ENCODE results near the gene ACACA.
A peak's percentile ranks its signal among the peaks of the same experiment; 100 is the strongest.
"Not testable (repeated sequence)": the region's sequence is repeated elsewhere in the genome, so short reads cannot be mapped to it uniquely, and the experiment has no call there.

ACACA gene

GRCh38 chr17:37413875-37414519 lies 7.4 kb upstream of the ACACA start:
- no peak overlapping the region for H3K4me3 ChIP-seq (replicated peaks; ENCODE audit: low read depth, low read length)
- no peak for DNase-seq (ENCODE audit: extremely low read depth, low read depth)
- TF ChIP-seq, protein P1, sequence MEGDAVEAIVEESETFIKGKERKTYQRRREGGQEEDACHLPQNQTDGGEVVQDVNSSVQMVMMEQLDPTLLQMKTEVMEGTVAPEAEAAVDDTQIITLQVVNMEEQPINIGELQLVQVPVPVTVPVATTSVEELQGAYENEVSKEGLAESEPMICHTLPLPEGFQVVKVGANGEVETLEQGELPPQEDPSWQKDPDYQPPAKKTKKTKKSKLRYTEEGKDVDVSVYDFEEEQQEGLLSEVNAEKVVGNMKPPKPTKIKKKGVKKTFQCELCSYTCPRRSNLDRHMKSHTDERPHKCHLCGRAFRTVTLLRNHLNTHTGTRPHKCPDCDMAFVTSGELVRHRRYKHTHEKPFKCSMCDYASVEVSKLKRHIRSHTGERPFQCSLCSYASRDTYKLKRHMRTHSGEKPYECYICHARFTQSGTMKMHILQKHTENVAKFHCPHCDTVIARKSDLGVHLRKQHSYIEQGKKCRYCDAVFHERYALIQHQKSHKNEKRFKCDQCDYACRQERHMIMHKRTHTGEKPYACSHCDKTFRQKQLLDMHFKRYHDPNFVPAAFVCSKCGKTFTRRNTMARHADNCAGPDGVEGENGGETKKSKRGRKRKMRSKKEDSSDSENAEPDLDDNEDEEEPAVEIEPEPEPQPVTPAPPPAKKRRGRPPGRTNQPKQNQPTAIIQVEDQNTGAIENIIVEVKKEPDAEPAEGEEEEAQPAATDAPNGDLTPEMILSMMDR (IDR thresholded peaks at IDR 0.05; ENCODE audit: low read depth, low read length, missing control alignments): peak; percentile 16

- DNase-seq (ENCODE audit: extremely low read depth, low read depth): no peak
- no peak overlapping the region for H3K4me3 ChIP-seq (replicated peaks; ENCODE audit: low read depth, low read length)
- TF ChIP-seq, protein P1 (IDR thresholded peaks at IDR 0.05; ENCODE audit: low read depth, low read length, missing control alignments): no peak
Observed at GRCh38 chr17:37410357-37410756, 3.7 kb upstream of the ACACA start.

DNA sequence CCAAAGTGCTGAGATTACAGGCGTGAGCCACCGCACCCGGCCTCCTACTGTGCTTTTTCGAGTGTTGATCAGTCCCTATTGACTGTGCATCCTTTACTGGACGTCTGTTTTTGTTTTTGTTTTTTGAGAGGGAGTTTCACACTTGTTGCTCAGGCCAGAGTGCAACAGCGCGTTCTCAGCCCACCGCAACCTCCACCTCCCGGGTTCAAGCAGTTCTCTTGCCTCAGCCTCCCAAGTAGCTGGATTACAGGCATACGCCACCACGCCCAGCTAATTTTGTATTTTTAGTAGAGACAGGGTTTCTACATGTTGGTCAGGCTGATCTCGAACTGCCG lies 1.5 kb upstream of the ACACA start:
- DNase-seq (ENCODE audit: extremely low read depth, low read depth); H3K4me3 ChIP-seq (replicated peaks; ENCODE audit: low read depth, low read length): not testable (repeated sequence)

DNA sequence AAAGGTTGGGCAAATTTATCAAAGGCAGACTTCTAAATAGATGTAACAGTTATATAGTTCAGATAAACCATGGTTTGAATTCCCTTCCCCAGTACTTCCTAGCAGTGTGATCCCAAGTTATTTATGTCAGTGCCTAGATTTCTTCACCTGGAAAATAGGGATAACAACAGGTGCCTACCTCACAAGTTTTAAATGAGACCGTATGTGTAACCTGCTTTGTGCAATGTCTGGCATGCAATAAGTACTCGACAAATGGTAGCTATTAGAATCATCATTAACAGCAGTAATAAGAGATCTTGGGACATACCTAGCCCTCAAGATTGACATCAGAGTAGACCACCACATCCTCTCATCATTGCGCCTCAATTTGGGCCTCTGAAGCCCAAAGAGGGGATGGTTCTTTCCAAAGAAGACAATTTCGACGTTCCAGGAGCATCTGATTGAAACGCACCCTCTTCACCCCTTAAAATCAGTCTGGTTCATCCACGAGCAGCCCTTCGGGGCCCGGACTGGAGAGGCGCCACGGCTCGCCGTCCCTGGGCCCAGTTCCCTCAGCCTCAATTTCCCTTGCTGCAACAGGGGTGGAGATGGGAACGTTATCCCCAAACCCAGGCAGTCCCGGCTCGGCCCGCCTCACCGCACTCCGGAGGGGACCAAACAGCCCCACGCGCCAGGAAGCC lies 541 bp downstream of the ACACA start:
- peak overlapping the region; percentile 88 for H3K4me3 ChIP-seq (replicated peaks; ENCODE audit: low read depth, low read length)
- TF ChIP-seq, protein P1 (IDR thresholded peaks at IDR 0.05; ENCODE audit: low read depth, low read length, missing control alignments): no peak
- no peak for DNase-seq (ENCODE audit: extremely low read depth, low read depth)

DNA sequence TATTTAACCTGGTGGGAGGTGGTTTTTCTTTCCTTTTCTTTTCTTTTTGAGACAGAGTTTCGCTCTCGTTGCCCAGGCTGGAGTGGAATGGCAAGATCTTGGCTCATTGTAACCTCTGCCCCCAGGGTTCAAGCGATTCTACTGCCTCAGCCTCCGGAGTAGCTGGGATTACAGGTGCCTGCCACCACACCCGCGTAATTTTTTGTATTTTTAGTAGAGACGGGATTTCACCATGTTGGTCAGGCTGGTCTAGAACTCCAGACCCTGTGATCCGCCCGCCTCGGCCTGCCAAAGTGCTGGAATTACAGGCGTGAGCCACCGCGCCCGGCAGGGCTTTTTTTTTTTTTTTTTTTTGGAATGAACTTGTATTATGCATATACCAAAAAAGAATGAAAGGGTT lies 1.1 kb downstream of the ACACA start:
- H3K4me3 ChIP-seq (replicated peaks; ENCODE audit: low read depth, low read length): peak overlapping the region; percentile 88
- not testable (repeated sequence) for DNase-seq (ENCODE audit: extremely low read depth, low read depth)

- DNase-seq (ENCODE audit: extremely low read depth, low read depth): no peak
- TF ChIP-seq, protein P1 (IDR thresholded peaks at IDR 0.05; ENCODE audit: low read depth, low read length, missing control alignments): no peak
- no peak overlapping the region for H3K4me3 ChIP-seq (replicated peaks; ENCODE audit: low read depth, low read length)
Observed at GRCh38 chr17:37400505-37400904, 6.1 kb downstream of the ACACA start.

DNA sequence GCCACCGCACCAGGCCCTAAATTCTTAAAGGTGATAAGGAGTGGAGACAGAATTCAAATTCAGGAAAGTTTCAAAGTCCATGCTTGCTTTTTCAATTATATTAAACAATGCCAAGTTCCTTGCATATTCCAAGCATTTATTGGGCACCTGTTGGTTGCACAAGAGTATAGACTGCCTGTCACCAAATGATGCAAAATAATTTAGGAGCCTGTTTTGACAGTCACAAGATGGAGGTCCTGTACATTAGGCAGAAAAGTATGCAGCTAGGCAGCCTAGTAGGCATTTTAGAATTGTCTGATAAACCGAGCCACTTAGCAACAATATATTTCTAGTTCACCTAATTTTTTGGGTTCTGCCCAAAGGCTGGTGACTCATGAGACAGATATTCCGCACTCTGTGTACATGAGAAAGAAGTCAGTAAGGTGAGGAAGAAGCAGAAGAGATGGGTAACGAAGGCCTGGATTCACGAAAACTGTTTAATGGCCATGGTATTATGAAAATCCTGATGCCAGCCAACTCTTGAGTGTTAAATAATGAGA lies 7.3 kb downstream of the ACACA start:
- H3K4me3 ChIP-seq (replicated peaks; ENCODE audit: low read depth, low read length): no peak overlapping the region
- no peak for DNase-seq (ENCODE audit: extremely low read depth, low read depth)
- TF ChIP-seq, protein P1 (IDR thresholded peaks at IDR 0.05; ENCODE audit: low read depth, low read length, missing control alignments): no peak

GRCh38 chr17:37393352-37393751 lies 13.3 kb downstream of the ACACA start:
- H3K4me3 ChIP-seq (replicated peaks; ENCODE audit: low read depth, low read length): no peak overlapping the region
- TF ChIP-seq, protein P1 (IDR thresholded peaks at IDR 0.05; ENCODE audit: low read depth, low read length, missing control alignments): no peak

More at GRCh38 chr17:37393352-37393751, 13.3 kb downstream of the ACACA start:
- DNase-seq (ENCODE audit: extremely low read depth, low read depth): no peak
